H1 (cell line): ENCODE results near the gene ABCD1. TPM values are rescaled to one million over a fixed set of nuclear protein-coding genes. Genes with fewer than 3 reads are reported as not detected.
A peak's percentile ranks its signal among the peaks of the same experiment; 100 is the strongest.

Source experiments
- CTCF ChIA-PET: fragments of 300-600 bp; sonication (Branson Sonifier 250); formaldehyde crosslinking; loops from one replicate; lab custom pipeline; 2021; ENCODE audit not compliant: partially characterized antibody; lab: Charles Lee
- POLR2A ChIA-PET: fragments of 300-600 bp; sonication (Branson Sonifier 250); formaldehyde crosslinking; loops from one replicate; lab custom pipeline; 2021; ENCODE audit warnings: inconsistent platforms; ENCODE audit not compliant: partially characterized antibody; lab: Charles Lee
- DNase-seq, 2 experiments: peaks; one replicate each; pipeline versions ENCODE4 v3.0.0 to v3.0.0-alpha.2; 2010 to 2022; ENCODE audit warnings: low spot score in 2 of 2, low read depth in 1 of 2, mixed read lengths in 1 of 2
- FAIRE-seq: peaks from 2 replicates; lab custom pipeline; 2011; peaks lifted over from hg19 to GRCh38; lab: Jason Lieb, UNC
- H2AFZ ChIP-seq: 2 replicates; pipeline ENCODE4 v1.8.1; 2012; ENCODE audit warnings: low read length, inconsistent platforms
- H2AK5ac ChIP-seq: 2 replicates; pipeline ENCODE4 v1.6.1; 2013; ENCODE audit warnings: low read depth, low read length
- H2BK120ac ChIP-seq: replicated peaks from 2 replicates; pipeline ENCODE3; 2013; ENCODE audit warnings: low read depth, low read length, inconsistent platforms
- H2BK12ac ChIP-seq: 2 replicates; pipeline ENCODE4 v1.6.1; 2013; ENCODE audit warnings: low read depth, low read length
- H2BK15ac ChIP-seq: 2 replicates; pipeline ENCODE4 v1.6.1; 2013; ENCODE audit warnings: low read length
- H2BK20ac ChIP-seq: 2 replicates; pipeline ENCODE4 v1.6.1; 2013; ENCODE audit warnings: low read length
- H2BK5ac ChIP-seq: 2 replicates; pipeline ENCODE4 v1.6.1; 2013; ENCODE audit warnings: low read depth, low read length
- H3K14ac ChIP-seq: 2 replicates; pipeline ENCODE4 v1.6.1; 2013; ENCODE audit warnings: inconsistent platforms; ENCODE audit not compliant: insufficient read length
- H3K18ac ChIP-seq: 2 replicates; pipeline ENCODE4 v1.6.1; 2013; ENCODE audit warnings: low read length; ENCODE audit errors: extremely low read depth
- H3K23ac ChIP-seq: 2 replicates; pipeline ENCODE4 v1.6.1; 2013; ENCODE audit warnings: inconsistent platforms; ENCODE audit not compliant: insufficient read length
- H3K23me2 ChIP-seq: 2 replicates; pipeline ENCODE4 v1.6.1; 2013; ENCODE audit warnings: low read depth, low read length
- H3K27ac ChIP-seq: 2 replicates; pipeline ENCODE4 v1.6.1; 2011; ENCODE audit warnings: low read depth, low read length, inconsistent platforms
- H3K27me3 ChIP-seq, 4 experiments: replicated peaks in 1 of 4; 1 replicate in 1 of 4; 2 replicates in 3 of 4; pipeline versions ENCODE4 v1.6.1 to v1.8.1; 2011 to 2013; ENCODE audit warnings: low read length in 3 of 4, mild to moderate bottlenecking in 3 of 4, inconsistent platforms in 2 of 4, mixed read lengths in 2 of 4, moderate library complexity in 1 of 4; ENCODE audit not compliant: control insufficient read depth in 3 of 4, insufficient read depth in 3 of 4; ENCODE audit errors: extremely low read depth in 1 of 4
- H3K36me3 ChIP-seq, 4 experiments: 2 replicates each; pipeline versions ENCODE4 v1.6.1 to v1.8.1; 2011 to 2013; ENCODE audit warnings: mild to moderate bottlenecking in 4 of 4, low read length in 3 of 4, moderate library complexity in 2 of 4, control low read depth in 1 of 4, inconsistent platforms in 1 of 4; ENCODE audit not compliant: insufficient read depth in 4 of 4, control insufficient read depth in 2 of 4
- H3K4ac ChIP-seq: replicated peaks from 2 replicates; pipeline ENCODE3; 2013; ENCODE audit warnings: low read length, low read depth, mixed read lengths, inconsistent platforms; ENCODE audit not compliant: insufficient read length
- H3K4me1 ChIP-seq, 4 experiments: replicated peaks in 1 of 4; 1 replicate in 1 of 4; 2 replicates in 3 of 4; pipeline versions ENCODE4 v1.6.1 to v1.8.1; 2011 to 2013; ENCODE audit warnings: low read length in 3 of 4, inconsistent platforms in 2 of 4, mixed read lengths in 1 of 4; ENCODE audit not compliant: insufficient read depth in 4 of 4, control insufficient read depth in 3 of 4
- H3K4me2 ChIP-seq, 2 experiments: 2 replicates each; pipeline versions ENCODE4 v1.6.1 to v1.8.1; 2011 to 2013; ENCODE audit warnings: low read depth in 2 of 2, low read length in 2 of 2, control low read depth in 1 of 2, inconsistent platforms in 1 of 2, mild to moderate bottlenecking in 1 of 2; ENCODE audit not compliant: insufficient read depth in 1 of 2
- H3K4me3 ChIP-seq, 4 experiments: fragments of 200-600, 300-600 bp in 1 of 4; sonication (generic), shearing (Covaris generic), sonication (Bioruptor Twin) in 1 of 4; 2 replicates each; pipeline versions ENCODE4 v1.5.1 to v1.8.1; 2011 to 2016; ENCODE audit warnings: low read length in 4 of 4, low read depth in 3 of 4, control low read depth in 2 of 4, inconsistent platforms in 2 of 4, mild to moderate bottlenecking in 2 of 4, mixed read lengths in 1 of 4, moderate library complexity in 1 of 4; ENCODE audit not compliant: insufficient read depth in 2 of 4; ENCODE audit errors: extremely low read depth in 1 of 4
- H3K56ac ChIP-seq: replicated peaks from 2 replicates; pipeline ENCODE3; 2013; ENCODE audit warnings: low read depth, mild to moderate bottlenecking, mixed read lengths, low read length, inconsistent platforms; ENCODE audit not compliant: insufficient read length
- H3K79me1 ChIP-seq: 2 replicates; pipeline ENCODE4 v1.6.1; 2013; ENCODE audit warnings: low read depth, low read length, control low read depth
- H3K79me2 ChIP-seq, 2 experiments: 2 replicates each; pipeline versions ENCODE4 v1.6.1 to v1.8.1; 2012 to 2013; ENCODE audit warnings: low read length in 2 of 2, mild to moderate bottlenecking in 2 of 2, inconsistent platforms in 1 of 2; ENCODE audit not compliant: insufficient read depth in 2 of 2, control insufficient read depth in 1 of 2
- H3K9ac ChIP-seq, 4 experiments: replicated peaks in 1 of 4; 1 replicate in 1 of 4; 2 replicates in 3 of 4; pipeline versions ENCODE4 v1.6.1 to v1.8.1; 2011 to 2013; ENCODE audit warnings: low read depth in 3 of 4, low read length in 3 of 4, control low read depth in 2 of 4, mild to moderate bottlenecking in 2 of 4, moderate library complexity in 2 of 4, inconsistent platforms in 1 of 4; ENCODE audit errors: extremely low read depth in 1 of 4
- H3K9me3 ChIP-seq, 2 experiments: 2 replicates each; pipeline versions ENCODE4 v1.6.1 to v1.8.1; 2012 to 2013; ENCODE audit warnings: mild to moderate bottlenecking in 2 of 2, moderate library complexity in 2 of 2, control low read depth in 1 of 2, inconsistent platforms in 1 of 2, low read depth in 1 of 2, low read length in 1 of 2, mixed read lengths in 1 of 2; ENCODE audit not compliant: insufficient read depth in 2 of 2
- H4K20me1 ChIP-seq, 2 experiments: replicated peaks in 1 of 2; 2 replicates each; pipeline versions ENCODE3 to v1.8.1; 2011 to 2013; ENCODE audit warnings: inconsistent platforms in 2 of 2, low read length in 2 of 2, mild to moderate bottlenecking in 1 of 2; ENCODE audit not compliant: insufficient read depth in 2 of 2, control insufficient read depth in 1 of 2
- H4K5ac ChIP-seq: 2 replicates; pipeline ENCODE4 v1.6.1; 2013; ENCODE audit warnings: low read length, low read depth, mixed read lengths, inconsistent platforms; ENCODE audit not compliant: insufficient read length
- H4K8ac ChIP-seq: 2 replicates; pipeline ENCODE4 v1.8.0; 2013; ENCODE audit warnings: mild to moderate bottlenecking, moderate library complexity, low read length, inconsistent platforms; ENCODE audit not compliant: insufficient read depth; ENCODE audit errors: extremely low read depth
- H4K91ac ChIP-seq: replicated peaks from 2 replicates; pipeline ENCODE3; 2013; ENCODE audit warnings: low read length, mixed read lengths, inconsistent platforms; ENCODE audit not compliant: insufficient read length
- WGBS, 2 experiments: shearing (Covaris generic) in 1 of 2; methylation state at CpG; one replicate each; pipeline versions ENCODE4 v1.1.6 to v1.1.7; 2013 to 2015; ENCODE audit warnings: low lambda C conversion rate in 2 of 2, mixed read lengths in 2 of 2, inconsistent platforms in 1 of 2, low coverage in 1 of 2, missing lambda C conversion rate in 1 of 2; ENCODE audit not compliant: insufficient replicate concordance in 2 of 2, insufficient coverage in 1 of 2, insufficient read length in 1 of 2; ENCODE audit errors: extremely low coverage in 1 of 2, missing lambda C conversion rate in 1 of 2; 5-methylcytosine and 5-hydroxymethylcytosine counted together
- polyA plus RNA-seq, 7 experiments: library from polyadenylated mRNA; depleted of rRNA in 3 of 7; stranded (reverse) in 5 of 7; unstranded in 2 of 7; fragments of >200 nt in 5 of 7; fragments of 200-250 nt in 2 of 7; gene quantifications; 1 replicate in 5 of 7; 2 replicates in 1 of 7; 4 replicates in 1 of 7; pipeline versions ENCODE4 v1.2.1 to v1.2.3, GENCODE V29; 2011 to 2013; ENCODE audit warnings: missing spikeins in 2 of 7, mixed read lengths in 2 of 7
- total RNA-seq: library from RNA; stranded (reverse); fragmentation: NEBNext Ultra II Directional; extraction: Animal tissue kit (Norgen Biotek cat#: 25700); gene quantifications from 2 replicates; pipeline ENCODE4 v1.2.1, GENCODE V29; 2021

The ABCD1 gene
- total and polyA plus RNA-seq, 2 of the 8 experiments (the other 6 are each of a cell fraction or from before 2014, with no cell fraction given) = 3.1 to 6.6 TPM

DNA sequence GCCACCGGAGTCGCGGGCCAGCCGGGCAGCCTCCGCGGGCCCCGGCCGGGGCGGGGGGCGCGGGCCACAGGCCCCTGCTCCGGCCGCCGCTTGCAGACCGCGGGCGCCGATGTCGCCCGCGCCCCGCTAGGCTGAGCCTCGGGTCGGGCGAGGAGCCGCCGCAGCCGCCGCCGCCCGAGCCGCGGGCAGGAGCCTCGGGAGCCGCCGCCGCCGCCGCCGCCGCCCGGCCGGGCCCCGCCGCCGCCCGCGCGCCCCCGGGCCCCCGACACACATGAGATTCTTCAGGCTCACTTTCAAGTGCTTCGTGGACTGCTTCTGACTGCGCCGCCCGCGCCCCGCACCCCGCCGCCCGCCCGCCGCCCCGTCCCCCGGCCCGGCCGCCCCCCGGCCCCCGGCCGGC is 36.6 kb upstream of the ABCD1 start:
- Histone ChIP-seq H4K20me1 (peaks cover 2 to 3% of the 10 kb centered on the region in 2 experiments), H4K5ac (no peak overlapping the region), H2BK20ac (no peak overlapping the region), H4K8ac (no peak overlapping the region), H2BK12ac (no peak overlapping the region), H2BK5ac (no peak overlapping the region), H3K4ac (no peak overlapping the region), H2AFZ (no peak overlapping the region), H3K9me3 (peaks cover 4 to 5% of the 10 kb centered on the region in 2 experiments; a peak in 2 of 4 replicates), H3K27ac (no peak overlapping the region), H3K9ac (peak overlapping the region in 1 of 4 experiments; percentile 41; a peak in 1 of 7 replicates), H2BK15ac (no peak overlapping the region), H3K14ac (no peak overlapping the region), H3K23me2 (no peaks in the 10 kb centered on the region), H3K27me3 (no peaks in the 10 kb centered on the region), H3K4me3 (peak overlapping the region in 1 of 4 experiments; percentile 58; a peak in 1 of 8 replicates), H3K79me1 (no peaks in the 10 kb centered on the region; the same call in 1 of the 2 replicates), H4K91ac (no peak overlapping the region), H3K56ac (no peak overlapping the region), H3K79me2 (peaks cover 0 to 13% of the 10 kb centered on the region in 2 experiments; a peak in 3 of 4 replicates), H3K23ac (no peak overlapping the region), H3K4me1 (peaks cover 0 to 27% (median 11%) of the 10 kb centered on the region in 4 experiments; a peak in 6 of 7 replicates), H3K4me2 (no peak overlapping the region; a peak in 1 of 4 replicates), H2BK120ac (no peak overlapping the region), H3K18ac (no peak overlapping the region), H3K36me3 (peaks cover 0 to 23% (median 0%) of the 10 kb centered on the region in 4 experiments; a peak in 3 of 8 replicates), H2AK5ac (no peak overlapping the region)
- ChIA-PET POLR2A (interaction anchor here (2.1 kb wide), 1 partner anchor 18 kb away, joined by 6 read pairs; no protein-coding TSS in a partner anchor), CTCF (interaction anchor here (0.9 to 2.1 kb wide), 5 partner anchors 8 to 148 kb away, joined by 3 to 10 read pairs (median 5); no protein-coding TSS in a partner anchor)
- FAIRE-seq (no peak), DNase-seq (no peak)
- no CpG with 5 or more reads among the region's 69 CpGs for WGBS, 2 experiments
